Measurements from ENCODE around the gene DMRT2. TPM values are rescaled to one million over a fixed set of nuclear protein-coding genes. Genes with fewer than 3 reads are reported as not detected.

Gene DMRT2
- 1.5 and 1.7 TPM in 2 replicates for total RNA-seq

DNA sequence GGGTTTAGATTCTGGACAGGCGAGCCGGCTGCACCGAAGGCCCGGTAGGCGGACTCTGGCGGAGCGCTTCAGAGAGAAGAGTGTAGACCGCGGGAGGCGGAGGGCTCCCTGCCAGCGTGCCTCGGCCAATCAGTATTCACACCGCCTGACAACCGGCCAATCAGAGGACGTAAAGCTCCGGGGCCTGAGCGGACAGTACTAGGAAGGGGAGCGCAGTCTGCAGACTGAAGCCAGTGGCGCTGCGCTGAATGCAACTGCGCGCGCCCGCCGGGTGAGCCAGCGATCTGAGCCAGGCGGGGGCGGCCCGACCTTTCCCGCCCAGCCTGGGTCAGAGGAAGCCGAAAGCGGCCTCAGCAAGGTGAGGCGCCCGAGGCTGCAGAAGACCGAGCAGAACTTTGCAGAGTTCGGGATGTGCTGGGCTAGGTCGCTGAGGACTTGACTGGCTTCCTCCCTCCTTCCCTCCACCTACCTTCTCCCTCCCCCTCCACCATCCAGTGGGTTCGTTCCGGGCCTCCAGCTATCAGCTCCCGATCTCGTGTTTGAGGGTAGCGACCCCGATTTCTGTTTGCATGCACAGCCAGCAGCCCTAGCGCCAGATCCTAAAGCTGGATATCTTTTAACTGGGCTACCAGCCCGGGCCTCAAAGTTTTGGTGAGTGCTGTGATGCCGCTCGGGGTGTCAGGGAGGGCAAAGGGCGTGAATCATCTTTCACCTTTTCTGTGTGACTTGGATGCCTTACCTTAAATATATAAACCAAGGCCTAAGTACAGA, at the start of gene DMRT2:
TSS of gene DMRT2 (plus strand) at position 233 of the 771 bp plus-strand sequence. CDS start 1,257 bp downstream, outside the sequence.

Other genes starting within 250 kb of the DMRT2 start
- not detected in 2 replicates for gene DMRT1, start 208.7 kb upstream of the DMRT2 start, total RNA-seq
- not detected in 2 replicates for gene DMRT3, start 73.7 kb upstream of the DMRT2 start, total RNA-seq